GM23338 (cell line): ENCODE data around the gene MTRF1. TPM values are rescaled to one million over a fixed set of nuclear protein-coding genes. Genes with fewer than 3 reads are reported as not detected.

Experiments used
- ATAC-seq: fragments of 200-7000 bp; cut with Tn5 transposase; 3 replicates; pipeline ENCODE4 v1.9.1; 2020
- DNase-seq: peaks from one replicate; pipeline ENCODE4 v3.0.0-alpha.2; 2015; ENCODE audit warnings: low spot score
- H2AFZ ChIP-seq: fragments of 200-600 bp; sonication (generic); 2 replicates; pipeline ENCODE4 v1.8.0; 2016; ENCODE audit warnings: antibody characterized with exemption, mild to moderate bottlenecking, moderate library complexity
- H3F3A ChIP-seq: fragments of 200-600 bp; sonication (generic); replicated peaks from 2 replicates; pipeline ENCODE4 v1.8.0; 2017; ENCODE audit warnings: antibody characterized with exemption, mixed run types, low read depth
- H3K27ac ChIP-seq: fragments of 200-600 bp; sonication (generic); 2 replicates; pipeline ENCODE4 v1.6.1; 2016; ENCODE audit warnings: low read depth
- H3K27me3 ChIP-seq: fragments of 200-600 bp; sonication (generic); 2 replicates; pipeline ENCODE4 v1.8.0; 2016; ENCODE audit warnings: mild to moderate bottlenecking, mixed run types, moderate library complexity; ENCODE audit not compliant: insufficient read depth
- H3K36me3 ChIP-seq: fragments of 200-600 bp; sonication (generic); 2 replicates; pipeline ENCODE4 v1.8.0; 2016; ENCODE audit warnings: mild to moderate bottlenecking; ENCODE audit not compliant: insufficient read depth
- H3K4me1 ChIP-seq: fragments of 200-600 bp; sonication (generic); 2 replicates; pipeline ENCODE4 v1.8.0; 2016; ENCODE audit warnings: mild to moderate bottlenecking, moderate library complexity; ENCODE audit not compliant: insufficient read depth
- H3K4me2 ChIP-seq: fragments of 200-600 bp; sonication (generic); 2 replicates; pipeline ENCODE4 v1.7.1; 2017; ENCODE audit warnings: mixed run types
- H3K4me3 ChIP-seq: fragments of 200-600 bp; sonication (generic); 2 replicates; pipeline ENCODE4 v1.6.1; 2016; ENCODE audit warnings: mixed run types
- H3K79me2 ChIP-seq: fragments of 200-600 bp; sonication (generic); replicated peaks from 2 replicates; pipeline ENCODE4 v1.8.0; 2017; ENCODE audit warnings: mild to moderate bottlenecking; ENCODE audit not compliant: insufficient read depth
- H3K9me2 ChIP-seq: fragments of 200-600 bp; sonication (generic); 2 replicates; pipeline ENCODE4 v1.8.0; 2017; ENCODE audit not compliant: insufficient read depth
- H4K20me1 ChIP-seq: fragments of 200-600 bp; sonication (generic); replicated peaks from 2 replicates; pipeline ENCODE4 v1.8.0; 2017; ENCODE audit warnings: mild to moderate bottlenecking; ENCODE audit not compliant: insufficient read depth
- H3K27ac Mint-ChIP-seq: 2 replicates; pipeline ENCODE4 v1.8.0; 2020; ENCODE audit warnings: inconsistent platforms, mild to moderate bottlenecking, moderate library complexity, mixed read lengths
- H3K27me3 Mint-ChIP-seq: 3 replicates; pipeline ENCODE4 v1.8.0; 2022; ENCODE audit warnings: low read depth, mild to moderate bottlenecking, moderate library complexity, mixed read lengths, inconsistent platforms; ENCODE audit not compliant: insufficient read depth, poor library complexity
- H3K36me3 Mint-ChIP-seq: 3 replicates; pipeline ENCODE4 v1.8.0; 2021; ENCODE audit warnings: low read depth, mild to moderate bottlenecking, inconsistent platforms, moderate library complexity, mixed read lengths
- H3K4me1 Mint-ChIP-seq: 3 replicates; pipeline ENCODE4 v1.8.0; 2020; ENCODE audit warnings: mild to moderate bottlenecking, inconsistent platforms, mixed read lengths
- H3K4me3 Mint-ChIP-seq: 3 replicates; pipeline ENCODE4 v1.8.0; 2021; ENCODE audit warnings: moderate library complexity, mild to moderate bottlenecking, inconsistent platforms, mixed read lengths
- H3K9me3 Mint-ChIP-seq: 3 replicates; pipeline ENCODE4 v1.8.0; 2020; ENCODE audit warnings: moderate library complexity, mild to moderate bottlenecking, inconsistent platforms, mixed read lengths
- CREB1 ChIP-seq: fragments of 250-450 bp; sonication (Bioruptor Pico); IDR thresholded peaks from 2 replicates; pipeline ENCODE4 v1.5.0; 2020; ENCODE audit warnings: low read depth, mild to moderate bottlenecking, moderate library complexity
- ETS1 ChIP-seq: IDR thresholded peaks from 2 replicates; pipeline ENCODE4 v1.6.1; 2016; ENCODE audit warnings: antibody characterized with exemption
- EZH2 ChIP-seq: fragments of 200-600 bp; sonication (generic); IDR thresholded peaks from one replicate; pipeline ENCODE4 v1.8.0; 2017; ENCODE audit warnings: antibody characterized with exemption, mild to moderate bottlenecking, low read depth; ENCODE audit not compliant: unreplicated experiment
- EZH2phosphoT487 ChIP-seq: fragments of 200-600 bp; sonication (generic); IDR thresholded peaks from one replicate; pipeline ENCODE4 v1.8.1; 2018; ENCODE audit warnings: antibody characterized with exemption; ENCODE audit not compliant: unreplicated experiment
- JUNB ChIP-seq: IDR thresholded peaks from one replicate; pipeline ENCODE4 v1.6.1; 2016; ENCODE audit warnings: antibody characterized with exemption; ENCODE audit not compliant: unreplicated experiment
- NANOG ChIP-seq: IDR thresholded peaks from 2 replicates; pipeline ENCODE4 v1.6.1; 2016; ENCODE audit warnings: antibody characterized with exemption, borderline replicate concordance
- POLR2AphosphoS5 ChIP-seq: IDR thresholded peaks from 2 replicates; pipeline ENCODE4 v1.6.1; 2016; ENCODE audit warnings: antibody characterized with exemption, low read depth
- STAT1 ChIP-seq: IDR thresholded peaks from one replicate; pipeline ENCODE4 v1.6.1; 2016; ENCODE audit warnings: antibody characterized with exemption; ENCODE audit not compliant: unreplicated experiment
- ZNF114 ChIP-seq: fragments of 250-450 bp; sonication (Bioruptor Pico); IDR thresholded peaks from 2 replicates; pipeline ENCODE4 v1.5.0; 2020; ENCODE audit warnings: mild to moderate bottlenecking, moderate library complexity
- ZNF331 ChIP-seq: fragments of 250-450 bp; sonication (Bioruptor Pico); IDR thresholded peaks from 2 replicates; pipeline ENCODE4 v1.5.0; 2020; ENCODE audit warnings: low read depth, mild to moderate bottlenecking, moderate library complexity
- polyA plus RNA-seq: library from polyadenylated mRNA; unstranded; fragments of >200 nt; fragmentation: Nextera tagmentation; extraction: Ambion mirVana; gene quantifications from 2 replicates; pipeline ENCODE4 v1.2.1, GENCODE V29; 2016
- total RNA-seq: library from RNA; depleted of rRNA; stranded (reverse); fragments of >200 nt; shearing (Covaris generic); gene quantifications from 2 replicates; pipeline ENCODE4 v1.2.3, GENCODE V29; 2014
- TF ChIP-seq, protein P1 (sequence below), 2 experiments: fragments of 200-600 bp in 1 of 2; sonication (generic) in 1 of 2; conservative IDR thresholded peaks; 2 replicates each; pipeline versions ENCODE4 v1.5.1 to v1.6.1; 2016 to 2017; ENCODE audit warnings: antibody characterized with exemption in 2 of 2, low read depth in 2 of 2, mild to moderate bottlenecking in 2 of 2, moderate library complexity in 1 of 2
- TF ChIP-seq, protein P2 (sequence below): IDR thresholded peaks from one replicate; pipeline ENCODE4 v1.6.1; 2018; ENCODE audit warnings: antibody characterized with exemption; ENCODE audit not compliant: unreplicated experiment
- TF ChIP-seq, protein P3 (sequence below): fragments of 250-450 bp; sonication (Bioruptor Pico); IDR thresholded peaks from 2 replicates; pipeline ENCODE4 v1.5.0; 2020; ENCODE audit warnings: mild to moderate bottlenecking, moderate library complexity

Gene MTRF1
- total and polyA plus RNA-seq, 2 experiments from 2014 or later, result 18.4 to 22.6 TPM

GRCh38 chr13:41232578-41233480, 30.5 kb downstream of the MTRF1 start:
- Histone ChIP-seq H3K27me3 (no peaks in the 10 kb centered on the region), H3F3A (no peaks in the 10 kb centered on the region), H3K4me1 (no peaks in the 10 kb centered on the region), H3K79me2 (no peaks in the 10 kb centered on the region), H3K4me3 (no peak overlapping the region), H3K27ac (no peak overlapping the region), H4K20me1 (no peaks in the 10 kb centered on the region), H2AFZ (no peak overlapping the region), H3K4me2 (no peak overlapping the region), H3K9me2 (no peaks in the 10 kb centered on the region), H3K36me3 (no peaks in the 10 kb centered on the region)
- H3K36me3 Mint-ChIP-seq, result no peaks in the 10 kb centered on the region
- H3K4me3 Mint-ChIP-seq, result no peak overlapping the region
- peaks cover 2% of the 10 kb centered on the region for H3K27me3 Mint-ChIP-seq
- no peaks in the 10 kb centered on the region for H3K9me3 Mint-ChIP-seq
- TF ChIP-seq NANOG (no peak), JUNB (no peak), POLR2AphosphoS5 (no peak), STAT1 (no peak), EZH2phosphoT487 (no peak), EZH2 (no peak), CREB1 (CRISPR knock-in tag) (no peak), ZNF331 (CRISPR knock-in tag) (no peak), ZNF114 (no peak), ETS1 (no peak)
- TF ChIP-seq, protein P1, sequence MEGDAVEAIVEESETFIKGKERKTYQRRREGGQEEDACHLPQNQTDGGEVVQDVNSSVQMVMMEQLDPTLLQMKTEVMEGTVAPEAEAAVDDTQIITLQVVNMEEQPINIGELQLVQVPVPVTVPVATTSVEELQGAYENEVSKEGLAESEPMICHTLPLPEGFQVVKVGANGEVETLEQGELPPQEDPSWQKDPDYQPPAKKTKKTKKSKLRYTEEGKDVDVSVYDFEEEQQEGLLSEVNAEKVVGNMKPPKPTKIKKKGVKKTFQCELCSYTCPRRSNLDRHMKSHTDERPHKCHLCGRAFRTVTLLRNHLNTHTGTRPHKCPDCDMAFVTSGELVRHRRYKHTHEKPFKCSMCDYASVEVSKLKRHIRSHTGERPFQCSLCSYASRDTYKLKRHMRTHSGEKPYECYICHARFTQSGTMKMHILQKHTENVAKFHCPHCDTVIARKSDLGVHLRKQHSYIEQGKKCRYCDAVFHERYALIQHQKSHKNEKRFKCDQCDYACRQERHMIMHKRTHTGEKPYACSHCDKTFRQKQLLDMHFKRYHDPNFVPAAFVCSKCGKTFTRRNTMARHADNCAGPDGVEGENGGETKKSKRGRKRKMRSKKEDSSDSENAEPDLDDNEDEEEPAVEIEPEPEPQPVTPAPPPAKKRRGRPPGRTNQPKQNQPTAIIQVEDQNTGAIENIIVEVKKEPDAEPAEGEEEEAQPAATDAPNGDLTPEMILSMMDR (conservative IDR thresholded peaks at IDR 0.05; ENCODE audit: low read depth in 2 of 2), result no peak
- TF ChIP-seq, protein P2, sequence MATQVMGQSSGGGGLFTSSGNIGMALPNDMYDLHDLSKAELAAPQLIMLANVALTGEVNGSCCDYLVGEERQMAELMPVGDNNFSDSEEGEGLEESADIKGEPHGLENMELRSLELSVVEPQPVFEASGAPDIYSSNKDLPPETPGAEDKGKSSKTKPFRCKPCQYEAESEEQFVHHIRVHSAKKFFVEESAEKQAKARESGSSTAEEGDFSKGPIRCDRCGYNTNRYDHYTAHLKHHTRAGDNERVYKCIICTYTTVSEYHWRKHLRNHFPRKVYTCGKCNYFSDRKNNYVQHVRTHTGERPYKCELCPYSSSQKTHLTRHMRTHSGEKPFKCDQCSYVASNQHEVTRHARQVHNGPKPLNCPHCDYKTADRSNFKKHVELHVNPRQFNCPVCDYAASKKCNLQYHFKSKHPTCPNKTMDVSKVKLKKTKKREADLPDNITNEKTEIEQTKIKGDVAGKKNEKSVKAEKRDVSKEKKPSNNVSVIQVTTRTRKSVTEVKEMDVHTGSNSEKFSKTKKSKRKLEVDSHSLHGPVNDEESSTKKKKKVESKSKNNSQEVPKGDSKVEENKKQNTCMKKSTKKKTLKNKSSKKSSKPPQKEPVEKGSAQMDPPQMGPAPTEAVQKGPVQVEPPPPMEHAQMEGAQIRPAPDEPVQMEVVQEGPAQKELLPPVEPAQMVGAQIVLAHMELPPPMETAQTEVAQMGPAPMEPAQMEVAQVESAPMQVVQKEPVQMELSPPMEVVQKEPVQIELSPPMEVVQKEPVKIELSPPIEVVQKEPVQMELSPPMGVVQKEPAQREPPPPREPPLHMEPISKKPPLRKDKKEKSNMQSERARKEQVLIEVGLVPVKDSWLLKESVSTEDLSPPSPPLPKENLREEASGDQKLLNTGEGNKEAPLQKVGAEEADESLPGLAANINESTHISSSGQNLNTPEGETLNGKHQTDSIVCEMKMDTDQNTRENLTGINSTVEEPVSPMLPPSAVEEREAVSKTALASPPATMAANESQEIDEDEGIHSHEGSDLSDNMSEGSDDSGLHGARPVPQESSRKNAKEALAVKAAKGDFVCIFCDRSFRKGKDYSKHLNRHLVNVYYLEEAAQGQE, result no peak
- TF ChIP-seq, protein P3, sequence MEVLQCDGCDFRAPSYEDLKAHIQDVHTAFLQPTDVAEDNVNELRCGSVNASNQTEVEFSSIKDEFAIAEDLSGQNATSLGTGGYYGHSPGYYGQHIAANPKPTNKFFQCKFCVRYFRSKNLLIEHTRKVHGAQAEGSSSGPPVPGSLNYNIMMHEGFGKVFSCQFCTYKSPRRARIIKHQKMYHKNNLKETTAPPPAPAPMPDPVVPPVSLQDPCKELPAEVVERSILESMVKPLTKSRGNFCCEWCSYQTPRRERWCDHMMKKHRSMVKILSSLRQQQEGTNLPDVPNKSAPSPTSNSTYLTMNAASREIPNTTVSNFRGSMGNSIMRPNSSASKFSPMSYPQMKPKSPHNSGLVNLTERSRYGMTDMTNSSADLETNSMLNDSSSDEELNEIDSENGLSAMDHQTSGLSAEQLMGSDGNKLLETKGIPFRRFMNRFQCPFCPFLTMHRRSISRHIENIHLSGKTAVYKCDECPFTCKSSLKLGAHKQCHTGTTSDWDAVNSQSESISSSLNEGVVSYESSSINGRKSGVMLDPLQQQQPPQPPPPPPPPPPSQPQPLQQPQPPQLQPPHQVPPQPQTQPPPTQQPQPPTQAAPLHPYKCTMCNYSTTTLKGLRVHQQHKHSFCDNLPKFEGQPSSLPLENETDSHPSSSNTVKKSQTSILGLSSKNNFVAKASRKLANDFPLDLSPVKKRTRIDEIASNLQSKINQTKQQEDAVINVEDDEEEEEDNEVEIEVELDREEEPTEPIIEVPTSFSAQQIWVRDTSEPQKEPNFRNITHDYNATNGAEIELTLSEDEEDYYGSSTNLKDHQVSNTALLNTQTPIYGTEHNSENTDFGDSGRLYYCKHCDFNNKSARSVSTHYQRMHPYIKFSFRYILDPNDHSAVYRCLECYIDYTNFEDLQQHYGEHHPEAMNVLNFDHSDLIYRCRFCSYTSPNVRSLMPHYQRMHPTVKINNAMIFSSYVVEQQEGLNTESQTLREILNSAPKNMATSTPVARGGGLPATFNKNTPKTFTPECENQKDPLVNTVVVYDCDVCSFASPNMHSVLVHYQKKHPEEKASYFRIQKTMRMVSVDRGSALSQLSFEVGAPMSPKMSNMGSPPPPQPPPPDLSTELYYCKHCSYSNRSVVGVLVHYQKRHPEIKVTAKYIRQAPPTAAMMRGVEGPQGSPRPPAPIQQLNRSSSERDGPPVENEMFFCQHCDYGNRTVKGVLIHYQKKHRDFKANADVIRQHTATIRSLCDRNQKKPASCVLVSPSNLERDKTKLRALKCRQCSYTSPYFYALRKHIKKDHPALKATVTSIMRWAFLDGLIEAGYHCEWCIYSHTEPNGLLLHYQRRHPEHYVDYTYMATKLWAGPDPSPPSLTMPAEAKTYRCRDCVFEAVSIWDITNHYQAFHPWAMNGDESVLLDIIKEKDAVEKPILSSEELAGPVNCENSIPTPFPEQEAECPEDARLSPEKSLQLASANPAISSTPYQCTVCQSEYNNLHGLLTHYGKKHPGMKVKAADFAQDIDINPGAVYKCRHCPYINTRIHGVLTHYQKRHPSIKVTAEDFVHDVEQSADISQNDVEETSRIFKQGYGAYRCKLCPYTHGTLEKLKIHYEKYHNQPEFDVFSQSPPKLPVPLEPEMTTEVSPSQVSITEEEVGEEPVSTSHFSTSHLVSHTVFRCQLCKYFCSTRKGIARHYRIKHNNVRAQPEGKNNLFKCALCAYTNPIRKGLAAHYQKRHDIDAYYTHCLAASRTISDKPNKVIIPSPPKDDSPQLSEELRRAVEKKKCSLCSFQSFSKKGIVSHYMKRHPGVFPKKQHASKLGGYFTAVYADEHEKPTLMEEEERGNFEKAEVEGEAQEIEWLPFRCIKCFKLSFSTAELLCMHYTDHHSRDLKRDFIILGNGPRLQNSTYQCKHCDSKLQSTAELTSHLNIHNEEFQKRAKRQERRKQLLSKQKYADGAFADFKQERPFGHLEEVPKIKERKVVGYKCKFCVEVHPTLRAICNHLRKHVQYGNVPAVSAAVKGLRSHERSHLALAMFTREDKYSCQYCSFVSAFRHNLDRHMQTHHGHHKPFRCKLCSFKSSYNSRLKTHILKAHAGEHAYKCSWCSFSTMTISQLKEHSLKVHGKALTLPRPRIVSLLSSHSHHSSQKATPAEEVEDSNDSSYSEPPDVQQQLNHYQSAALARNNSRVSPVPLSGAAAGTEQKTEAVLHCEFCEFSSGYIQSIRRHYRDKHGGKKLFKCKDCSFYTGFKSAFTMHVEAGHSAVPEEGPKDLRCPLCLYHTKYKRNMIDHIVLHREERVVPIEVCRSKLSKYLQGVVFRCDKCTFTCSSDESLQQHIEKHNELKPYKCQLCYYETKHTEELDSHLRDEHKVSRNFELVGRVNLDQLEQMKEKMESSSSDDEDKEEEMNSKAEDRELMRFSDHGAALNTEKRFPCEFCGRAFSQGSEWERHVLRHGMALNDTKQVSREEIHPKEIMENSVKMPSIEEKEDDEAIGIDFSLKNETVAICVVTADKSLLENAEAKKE, result no peak
- ATAC-seq, result no peak
- DNase-seq, result no peak
- H3K4me1 Mint-ChIP-seq, result no peaks in the 10 kb centered on the region
- no peak overlapping the region for H3K27ac Mint-ChIP-seq
